T47D (cell line): ENCODE data around the gene COL4A2.
"Not testable (repeated sequence)": the region's sequence is repeated elsewhere in the genome, so short reads cannot be mapped to it uniquely, and the experiment has no call there.

Experiments
- DNase-seq, 2 experiments: peaks; one replicate each; pipeline versions ENCODE4 v3.0.0 to v3.0.0-alpha.2; 2011 to 2012; ENCODE audit warnings: low read depth in 1 of 2, low spot score in 1 of 2
- JUND ChIP-seq: IDR thresholded peaks from 2 replicates; pipeline ENCODE4 v1.6.1; 2012; ENCODE audit warnings: low read depth
- in situ Hi-C: cut with HindIII; loops from 2 replicates; pipeline ENCODE4 v1.10.0; 2016; ENCODE audit warnings: low sequenced_read_pairs, low pct_unique_long_range_greater_than_20kb

COL4A2 gene

DNA sequence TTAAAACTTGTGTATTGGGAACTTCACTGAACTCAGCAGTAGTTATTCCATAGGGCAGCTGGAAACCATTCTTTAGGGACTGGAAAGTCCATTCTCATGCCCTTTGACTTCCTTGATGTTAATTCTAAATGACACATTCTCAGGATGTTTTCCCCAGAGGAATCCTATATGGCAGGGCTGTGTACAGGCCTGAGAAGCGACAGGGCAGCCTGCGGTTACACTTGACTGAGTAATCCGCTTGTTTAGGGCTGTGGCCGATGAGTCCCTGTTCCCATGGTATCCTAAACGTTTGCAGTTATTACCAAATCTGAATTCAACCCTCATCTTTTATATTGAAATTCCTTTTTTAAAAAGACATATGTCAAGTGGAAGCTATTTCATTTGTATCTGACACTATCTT, 83.5 kb downstream of the COL4A2 start:
- no peak for TF ChIP-seq JUND
- in situ Hi-C loops = no loop called here
- peak in 1 of 2 experiments; percentile 30 for DNase-seq

- in situ Hi-C loops = no loop called here
- TF ChIP-seq JUND = no peak
- no peak for DNase-seq
These were observed 84.2 kb downstream of the COL4A2 start for GRCh38 chr13:110391273-110391672.

DNA sequence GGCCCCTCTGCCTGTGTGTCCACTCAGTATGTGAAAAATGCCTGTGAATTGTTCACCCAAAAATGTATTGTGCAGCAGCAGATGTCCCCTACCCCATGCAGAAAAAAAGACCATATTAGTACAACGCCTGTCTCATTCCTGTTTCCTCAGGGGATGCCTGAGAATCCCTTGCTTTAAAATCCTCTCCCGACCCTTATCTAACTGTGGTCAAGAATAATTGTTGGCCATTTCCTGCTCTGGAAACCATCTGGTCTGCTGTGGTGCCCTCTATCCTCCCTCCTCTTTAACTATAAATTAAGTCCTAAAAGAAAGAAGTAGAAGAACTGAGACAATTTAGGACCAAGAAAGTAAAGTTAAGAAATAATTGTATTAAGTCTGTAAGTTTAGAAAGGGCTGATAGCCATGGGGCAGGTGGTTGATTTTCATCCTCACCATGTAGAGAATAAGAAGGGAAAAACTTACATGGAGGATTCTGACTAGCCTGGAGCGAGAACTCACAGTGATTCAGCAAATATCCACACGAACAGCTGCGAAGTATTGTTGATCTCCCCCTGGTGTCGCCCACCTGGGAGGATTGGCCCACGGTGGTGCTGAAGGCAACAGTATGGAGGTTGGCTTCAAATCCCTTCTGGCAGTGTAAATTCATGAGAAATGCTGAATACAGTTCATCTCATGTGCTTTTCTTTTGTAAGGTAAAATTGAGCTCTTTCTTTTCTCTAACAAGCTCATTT, 85.6 kb downstream of the COL4A2 start:
- in situ Hi-C loops = no loop called here
- DNase-seq = no peak

GRCh38 chr13:110393761-110394160, 86.7 kb downstream of the COL4A2 start:
- in situ Hi-C loops = no loop called here
- DNase-seq = no peak
- no peak for TF ChIP-seq JUND

More for the DNA sequence above, 85.6 kb downstream of the COL4A2 start:
- TF ChIP-seq JUND = no peak

- no peak for DNase-seq
- in situ Hi-C loops = no loop called here
- no peak for TF ChIP-seq JUND
These were observed 87.3 kb downstream of the COL4A2 start for GRCh38 chr13:110394371-110394841.

GRCh38 chr13:110395616-110396015, 88.5 kb downstream of the COL4A2 start:
- DNase-seq, in situ Hi-C loops: not testable (repeated sequence)

DNA sequence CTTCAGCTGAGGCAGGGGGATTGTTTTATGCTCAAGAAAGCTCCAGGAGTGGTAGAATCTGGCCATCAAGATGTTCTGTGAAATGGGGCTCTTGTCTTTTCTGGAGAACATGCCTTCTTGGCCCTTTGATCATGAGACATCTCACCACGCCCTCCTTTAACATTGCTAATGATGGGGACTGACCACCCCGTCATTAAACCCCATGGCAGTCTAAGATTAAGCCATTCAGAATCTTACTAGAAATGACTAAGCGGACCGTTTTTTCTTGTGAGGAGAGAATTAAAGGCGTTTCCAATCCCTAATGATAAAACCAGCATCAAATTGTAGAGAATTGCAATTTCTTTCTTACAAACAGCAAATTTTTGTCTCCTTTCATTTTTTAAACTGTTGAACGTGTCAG, 89.4 kb downstream of the COL4A2 start:
- in situ Hi-C loops = no loop called here
- TF ChIP-seq JUND = no peak
- DNase-seq = no peak

DNA sequence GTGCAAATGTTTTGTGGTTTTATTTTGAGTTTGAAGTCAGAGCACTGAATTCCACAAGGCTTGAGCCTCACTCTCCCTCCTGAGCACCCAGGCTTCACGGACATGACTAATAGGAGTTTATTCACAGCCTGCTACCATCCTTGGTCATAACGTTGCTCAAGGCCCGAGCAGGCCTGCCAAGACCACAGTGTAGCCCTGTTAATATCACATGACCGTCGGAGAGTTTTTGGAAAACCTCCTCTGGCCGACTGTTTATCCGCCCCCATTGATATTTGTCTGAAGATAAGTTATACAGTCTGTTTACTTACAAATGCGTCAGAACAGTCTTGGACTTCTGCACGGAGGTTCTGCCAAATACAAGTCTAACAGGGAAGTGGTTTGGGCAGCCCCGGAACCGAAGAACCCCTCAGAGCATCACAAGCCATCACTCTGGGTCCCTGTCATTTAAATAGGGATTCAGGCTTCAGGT, 89.9 kb downstream of the COL4A2 start:
- in situ Hi-C loops = no loop called here
- DNase-seq = no peak

DNA sequence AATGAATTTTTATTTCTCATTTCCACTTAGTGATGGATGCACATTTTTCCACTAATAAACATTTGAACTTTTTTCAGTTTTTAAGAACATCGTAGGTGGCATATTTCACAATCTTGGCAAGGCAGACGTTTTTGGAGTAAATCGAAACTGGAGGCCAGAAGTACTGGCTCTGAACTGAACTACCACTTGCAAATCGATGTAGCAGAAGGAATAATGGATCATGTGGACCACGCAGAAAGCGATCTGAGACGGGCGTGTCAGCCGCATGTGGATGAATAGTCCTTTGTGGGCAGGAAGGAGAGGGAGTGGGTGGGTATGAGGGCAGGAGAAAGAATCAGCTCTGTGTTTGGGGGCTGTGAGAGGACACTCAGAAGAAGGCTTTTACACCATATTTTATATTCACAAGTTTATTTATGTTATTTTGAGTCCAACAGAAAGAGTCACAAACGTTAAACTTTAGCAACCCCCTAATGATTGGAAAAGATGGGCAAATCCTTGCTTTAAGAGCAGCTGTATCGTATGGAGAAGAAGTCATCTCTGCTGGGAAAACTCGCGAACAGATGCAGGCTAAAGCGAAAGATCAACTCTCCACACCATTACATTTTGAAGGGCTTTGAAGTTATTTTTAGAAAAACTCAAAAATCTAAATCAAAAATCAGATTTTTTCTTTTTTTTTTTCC, 90.5 kb downstream of the COL4A2 start:
- DNase-seq = no peak
- in situ Hi-C loops = no loop called here
- no peak for TF ChIP-seq JUND

More for the DNA sequence above, 89.9 kb downstream of the COL4A2 start:
- no peak for TF ChIP-seq JUND

GRCh38 chr13:110398564-110399507, 91.8 kb downstream of the COL4A2 start:
- TF ChIP-seq JUND = no peak
- no peak for DNase-seq
- in situ Hi-C loops = no loop called here

GRCh38 chr13:110399801-110400200, 92.7 kb downstream of the COL4A2 start:
- no peak for DNase-seq
- in situ Hi-C loops = no loop called here

DNA sequence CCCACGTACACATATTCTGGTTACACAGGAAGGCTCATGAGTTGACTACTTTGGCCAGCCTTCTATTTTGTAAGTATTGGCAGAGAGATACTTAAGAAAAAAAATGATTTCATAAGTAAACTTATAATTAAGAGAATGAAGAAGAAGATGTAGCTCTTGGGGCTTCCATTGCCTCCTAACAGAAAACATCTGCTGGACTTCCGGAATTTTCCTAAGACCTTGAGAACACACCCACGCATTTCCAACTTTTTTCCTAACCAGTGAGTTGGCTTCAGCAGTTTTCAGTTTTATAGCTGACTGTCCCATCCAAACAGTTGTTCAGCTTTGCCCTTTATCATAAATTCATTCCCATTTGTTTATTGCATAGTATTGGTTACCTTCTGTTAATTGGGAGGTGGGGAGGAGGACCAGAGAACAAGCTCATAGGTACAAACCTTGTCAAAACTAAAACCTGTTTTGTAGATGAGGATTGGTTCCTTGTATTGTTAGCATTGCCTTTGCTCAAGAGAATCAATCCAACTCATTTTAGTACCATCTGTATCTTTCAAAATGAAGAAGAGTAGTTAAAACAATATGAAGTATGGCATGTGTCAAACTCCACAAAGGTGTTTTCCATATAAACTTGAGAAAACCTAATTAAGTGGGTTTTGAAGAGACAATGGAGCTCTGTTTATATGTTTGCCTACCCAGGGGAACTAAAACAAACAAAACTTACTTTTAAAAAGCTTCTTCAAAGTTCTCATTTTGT, 93.9 kb downstream of the COL4A2 start:
- DNase-seq = no peak
- in situ Hi-C loops = no loop called here
- no peak for TF ChIP-seq JUND

More at GRCh38 chr13:110399801-110400200, 92.7 kb downstream of the COL4A2 start:
- no peak for TF ChIP-seq JUND
